WERI-Rb-1 (cell line): ENCODE measurements around the gene ARHGEF10L.

Experiments
- DNase-seq: peaks from one replicate; pipeline ENCODE4 v3.0.0-alpha.2; 2020
- H3K27ac ChIP-seq: fragments of 250-450 bp; sonication (Bioruptor Pico); 2 replicates; pipeline ENCODE4 v1.5.1; 2020; ENCODE audit warnings: mild to moderate bottlenecking, moderate library complexity
- H3K27me3 ChIP-seq: fragments of 250-450 bp; sonication (Bioruptor Pico); 2 replicates; pipeline ENCODE4 v1.5.1; 2021; ENCODE audit warnings: mild to moderate bottlenecking, low read depth, moderate library complexity; ENCODE audit not compliant: insufficient read depth, severe bottlenecking
- H3K36me3 ChIP-seq: fragments of 250-450 bp; sonication (Bioruptor Pico); 2 replicates; pipeline ENCODE4 v1.5.1; 2020; ENCODE audit warnings: mild to moderate bottlenecking, moderate library complexity
- H3K4me3 ChIP-seq: 2 replicates; pipeline ENCODE4 v1.5.1; 2011; ENCODE audit warnings: low read depth, mild to moderate bottlenecking, control low read depth, low read length
- H3K9me3 ChIP-seq: fragments of 250-450 bp; sonication (Bioruptor Pico); 2 replicates; pipeline ENCODE4 v1.5.1; 2021; ENCODE audit warnings: mild to moderate bottlenecking, moderate library complexity; ENCODE audit not compliant: severe bottlenecking
- TF ChIP-seq, protein P1 (sequence below): IDR thresholded peaks from 2 replicates; pipeline ENCODE4 v1.5.1; 2011; ENCODE audit warnings: low read depth, mild to moderate bottlenecking, control low read depth, inconsistent platforms, low read length

The ARHGEF10L gene

DNA sequence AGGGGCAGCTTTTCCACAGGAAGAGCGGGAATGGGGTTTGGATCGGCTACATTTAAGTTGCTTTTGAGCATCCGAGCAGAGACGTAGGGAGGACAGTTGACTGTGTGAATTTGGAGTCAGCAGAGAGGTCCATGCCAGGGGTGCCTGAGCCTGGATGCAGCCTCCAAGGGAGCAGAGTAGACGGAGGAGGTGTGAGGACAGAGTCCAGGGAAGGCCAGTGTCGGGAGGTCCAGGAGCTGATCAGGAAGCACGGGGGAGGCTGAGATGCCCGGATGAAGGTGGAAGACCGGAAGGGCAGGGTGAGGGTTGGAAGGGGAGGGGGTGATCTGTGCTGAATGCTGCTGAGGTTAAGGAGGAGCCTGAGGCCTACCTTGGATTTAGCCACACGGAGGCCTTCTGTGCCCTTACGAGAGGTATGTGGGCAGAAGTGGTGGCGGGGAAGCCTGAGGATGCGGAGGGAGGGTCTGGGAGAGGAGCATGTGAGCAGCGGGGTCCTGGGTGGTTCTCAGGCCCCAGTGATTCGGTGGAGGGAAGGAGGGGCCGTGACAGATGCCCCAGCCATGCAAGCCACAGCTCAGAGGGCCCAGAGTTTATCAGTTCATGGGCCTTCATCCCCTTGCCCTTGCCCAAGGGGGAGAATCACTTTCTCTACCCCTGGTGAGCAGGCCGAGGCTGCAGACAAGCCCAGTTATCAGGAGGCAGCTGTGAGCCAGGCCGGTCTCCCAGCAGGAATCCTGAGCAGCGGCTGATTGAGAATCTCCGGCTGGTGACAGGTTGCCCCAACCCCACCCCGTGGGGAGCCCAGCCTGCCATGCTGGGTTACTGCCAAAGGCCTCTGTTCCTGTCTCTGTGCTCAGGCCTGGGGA, 161.7 kb downstream of the ARHGEF10L start:
- peak; percentile 26 for DNase-seq
- H3K27me3 ChIP-seq, result no peaks in the 10 kb centered on the region
- peak overlapping the region; percentile 12; the same call in 1 of the 2 replicates for H3K27ac ChIP-seq
- TF ChIP-seq, protein P1, sequence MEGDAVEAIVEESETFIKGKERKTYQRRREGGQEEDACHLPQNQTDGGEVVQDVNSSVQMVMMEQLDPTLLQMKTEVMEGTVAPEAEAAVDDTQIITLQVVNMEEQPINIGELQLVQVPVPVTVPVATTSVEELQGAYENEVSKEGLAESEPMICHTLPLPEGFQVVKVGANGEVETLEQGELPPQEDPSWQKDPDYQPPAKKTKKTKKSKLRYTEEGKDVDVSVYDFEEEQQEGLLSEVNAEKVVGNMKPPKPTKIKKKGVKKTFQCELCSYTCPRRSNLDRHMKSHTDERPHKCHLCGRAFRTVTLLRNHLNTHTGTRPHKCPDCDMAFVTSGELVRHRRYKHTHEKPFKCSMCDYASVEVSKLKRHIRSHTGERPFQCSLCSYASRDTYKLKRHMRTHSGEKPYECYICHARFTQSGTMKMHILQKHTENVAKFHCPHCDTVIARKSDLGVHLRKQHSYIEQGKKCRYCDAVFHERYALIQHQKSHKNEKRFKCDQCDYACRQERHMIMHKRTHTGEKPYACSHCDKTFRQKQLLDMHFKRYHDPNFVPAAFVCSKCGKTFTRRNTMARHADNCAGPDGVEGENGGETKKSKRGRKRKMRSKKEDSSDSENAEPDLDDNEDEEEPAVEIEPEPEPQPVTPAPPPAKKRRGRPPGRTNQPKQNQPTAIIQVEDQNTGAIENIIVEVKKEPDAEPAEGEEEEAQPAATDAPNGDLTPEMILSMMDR, result no peak
- no peaks in the 10 kb centered on the region for H3K36me3 ChIP-seq
- no peak overlapping the region for H3K4me3 ChIP-seq
- peaks cover 2% of the 10 kb centered on the region for H3K9me3 ChIP-seq

DNA sequence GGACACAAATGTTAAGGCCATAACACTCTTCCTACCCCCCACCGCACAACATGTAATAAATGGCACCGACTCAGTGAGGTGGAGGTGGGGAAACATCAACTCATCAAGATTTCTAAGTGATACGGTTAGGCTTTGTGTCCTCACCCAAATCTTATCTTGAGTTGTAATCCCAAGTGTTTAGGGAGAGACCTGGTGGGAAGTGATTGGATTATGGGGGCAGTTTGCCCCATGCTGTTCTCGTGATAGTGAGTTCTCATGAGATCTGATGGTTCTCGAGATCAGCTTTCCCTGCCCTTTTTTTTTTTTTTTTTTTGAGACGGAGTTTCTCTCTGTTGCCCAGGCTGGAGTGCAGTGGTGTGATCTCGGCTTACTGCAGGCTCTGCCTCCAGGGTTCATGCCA, 164.7 kb downstream of the ARHGEF10L start:
- H3K27me3 ChIP-seq, result no peaks in the 10 kb centered on the region
- H3K4me3 ChIP-seq, result no peak overlapping the region
- peaks cover 2% of the 10 kb centered on the region for H3K9me3 ChIP-seq
- no peak for DNase-seq
- H3K36me3 ChIP-seq, result no peaks in the 10 kb centered on the region
- no peak overlapping the region for H3K27ac ChIP-seq
- TF ChIP-seq, protein P1, result no peak

DNA sequence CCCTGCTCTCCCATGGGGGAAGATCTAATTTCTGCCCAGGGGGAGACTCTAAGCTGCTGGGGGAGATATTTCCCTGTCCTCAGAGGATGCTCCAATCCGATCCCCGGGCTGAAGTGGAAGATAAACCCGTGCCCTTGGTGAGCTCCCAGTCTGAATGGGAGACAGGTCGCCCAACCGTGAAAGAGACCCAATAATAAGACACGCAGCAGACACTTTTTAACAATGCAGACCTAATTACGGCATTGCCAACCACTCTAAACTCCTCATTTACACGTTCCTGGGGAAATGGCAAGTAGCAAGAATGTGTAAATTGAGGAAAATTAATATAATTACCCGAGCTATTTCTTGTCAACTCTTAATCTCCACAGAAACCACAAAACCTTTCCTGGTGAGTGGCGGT, 166.9 kb downstream of the ARHGEF10L start:
- no peak overlapping the region for H3K27ac ChIP-seq
- no peaks in the 10 kb centered on the region for H3K36me3 ChIP-seq
- peaks cover 2% of the 10 kb centered on the region for H3K9me3 ChIP-seq
- DNase-seq, result no peak
- TF ChIP-seq, protein P1, result no peak
- no peaks in the 10 kb centered on the region for H3K27me3 ChIP-seq
- no peak overlapping the region for H3K4me3 ChIP-seq

DNA sequence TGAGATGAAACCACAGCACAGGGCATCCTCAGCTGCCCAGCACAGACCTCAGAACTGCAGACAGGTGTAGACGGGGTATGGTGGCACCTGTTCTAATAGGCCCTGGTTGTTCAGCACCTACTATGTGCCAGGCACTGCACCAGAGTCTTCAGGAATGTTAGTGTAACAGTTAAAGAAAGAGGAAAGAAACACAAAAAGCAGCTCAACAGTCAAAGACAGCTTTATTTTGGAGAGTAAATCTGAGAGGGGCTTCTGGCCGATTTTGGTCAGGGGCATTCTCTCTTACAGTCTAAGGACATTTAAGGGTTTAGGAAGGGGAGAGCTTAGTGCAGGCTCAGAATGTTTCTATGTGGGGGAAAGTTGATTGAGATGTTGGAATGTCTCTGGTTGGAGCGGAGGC, 170.5 kb downstream of the ARHGEF10L start:
- Histone ChIP-seq H3K9me3 (no peaks in the 10 kb centered on the region), H3K4me3 (no peak overlapping the region), H3K27me3 (no peaks in the 10 kb centered on the region), H3K27ac (no peak overlapping the region), H3K36me3 (no peaks in the 10 kb centered on the region)
- no peak for DNase-seq
- TF ChIP-seq, protein P1, result no peak

DNA sequence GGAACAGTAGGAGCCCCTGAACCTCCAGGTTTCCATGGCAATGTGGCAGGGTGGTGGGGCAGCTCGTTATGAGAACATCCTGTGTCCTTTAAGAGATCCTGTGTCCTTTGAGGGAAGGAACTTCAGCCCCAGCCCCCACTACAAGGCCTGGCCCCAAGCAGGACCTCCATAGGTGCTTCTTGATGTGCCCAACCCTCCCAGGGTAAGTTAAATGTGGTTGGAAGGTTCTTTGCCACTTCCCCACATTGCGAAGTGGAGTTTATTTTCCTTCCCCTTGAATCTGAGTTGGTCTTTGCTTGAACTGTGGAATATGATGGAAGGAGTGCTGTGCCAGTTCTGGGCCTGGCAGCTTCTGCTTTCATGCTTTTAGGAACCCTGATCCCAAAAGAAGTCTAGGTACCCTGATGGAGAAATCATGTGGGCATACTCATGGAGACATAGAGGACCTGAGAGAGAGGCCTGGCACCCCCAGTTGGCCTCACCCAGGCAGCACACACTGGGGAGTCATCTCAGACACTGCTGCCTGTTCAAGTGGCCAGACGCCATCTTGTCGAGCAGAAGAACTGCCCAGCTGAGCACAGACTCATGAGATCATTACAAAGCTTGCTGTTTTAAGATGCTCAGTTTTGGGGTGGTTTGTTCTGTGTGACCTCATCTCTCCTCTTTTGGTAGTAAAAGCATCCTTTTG, 171.5 kb downstream of the ARHGEF10L start:
- DNase-seq, result no peak
- TF ChIP-seq, protein P1, result no peak
- H3K27me3 ChIP-seq, result no peaks in the 10 kb centered on the region
- no peak overlapping the region for H3K27ac ChIP-seq
- H3K36me3 ChIP-seq, result no peaks in the 10 kb centered on the region
- no peaks in the 10 kb centered on the region for H3K9me3 ChIP-seq
- no peak overlapping the region for H3K4me3 ChIP-seq
